ENCODE measurements around the gene THSD7A. TPM values are rescaled to one million over a fixed set of nuclear protein-coding genes. Genes with fewer than 3 reads are reported as not detected.

THSD7A gene
- total RNA-seq, 1 experiment from 2014 or later, result 4.0 TPM

GRCh38 chr7:11570922-11571550, 261.0 kb downstream of the THSD7A start:
- ChIA-PET CTCF (no interaction called here), POLR2A (ENCODE audit: unreplicated experiment) (no interaction called here)
- no TSS peak for BruUV-seq (replicated peaks)
- H3K27ac ChIP-seq, result no peak overlapping the region
- no peaks in the 10 kb centered on the region for H3K27me3 ChIP-seq (ENCODE audit: insufficient read depth, low read depth)
- H3F3A ChIP-seq (ENCODE audit: insufficient read depth, low read depth), result no peaks in the 10 kb centered on the region
- no peaks in the 10 kb centered on the region for H3K79me2 ChIP-seq (ENCODE audit: low read depth)
- no peak for DNase-seq
- H4K20me1 ChIP-seq (ENCODE audit: insufficient read depth), result no peaks in the 10 kb centered on the region
- no peaks in the 10 kb centered on the region for H3K9me2 ChIP-seq (ENCODE audit: insufficient read depth)
- H3K36me3 ChIP-seq (ENCODE audit: low read depth), result no peaks in the 10 kb centered on the region
- no peak for TF ChIP-seq EZH2 (IDR thresholded peaks at IDR 0.05; ENCODE audit: low read depth)
- TF ChIP-seq, protein P1, sequence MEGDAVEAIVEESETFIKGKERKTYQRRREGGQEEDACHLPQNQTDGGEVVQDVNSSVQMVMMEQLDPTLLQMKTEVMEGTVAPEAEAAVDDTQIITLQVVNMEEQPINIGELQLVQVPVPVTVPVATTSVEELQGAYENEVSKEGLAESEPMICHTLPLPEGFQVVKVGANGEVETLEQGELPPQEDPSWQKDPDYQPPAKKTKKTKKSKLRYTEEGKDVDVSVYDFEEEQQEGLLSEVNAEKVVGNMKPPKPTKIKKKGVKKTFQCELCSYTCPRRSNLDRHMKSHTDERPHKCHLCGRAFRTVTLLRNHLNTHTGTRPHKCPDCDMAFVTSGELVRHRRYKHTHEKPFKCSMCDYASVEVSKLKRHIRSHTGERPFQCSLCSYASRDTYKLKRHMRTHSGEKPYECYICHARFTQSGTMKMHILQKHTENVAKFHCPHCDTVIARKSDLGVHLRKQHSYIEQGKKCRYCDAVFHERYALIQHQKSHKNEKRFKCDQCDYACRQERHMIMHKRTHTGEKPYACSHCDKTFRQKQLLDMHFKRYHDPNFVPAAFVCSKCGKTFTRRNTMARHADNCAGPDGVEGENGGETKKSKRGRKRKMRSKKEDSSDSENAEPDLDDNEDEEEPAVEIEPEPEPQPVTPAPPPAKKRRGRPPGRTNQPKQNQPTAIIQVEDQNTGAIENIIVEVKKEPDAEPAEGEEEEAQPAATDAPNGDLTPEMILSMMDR (conservative IDR thresholded peaks at IDR 0.05), result no peak
- no peak overlapping the region for H3K4me3 ChIP-seq
- no peak overlapping the region for H2AFZ ChIP-seq
- H3K4me1 ChIP-seq (replicated peaks; ENCODE audit: insufficient read depth), result no peaks in the 10 kb centered on the region
- intact Hi-C loops (cut with micrococcal nuclease; ENCODE audit: unreplicated experiment), result no loop called here
- H3K4me2 ChIP-seq, result no peak overlapping the region
- no peaks in the 10 kb centered on the region for H3K9me3 ChIP-seq (ENCODE audit: insufficient read depth, low read depth)

GRCh38 chr7:11570205-11570604, 261.8 kb downstream of the THSD7A start:
- Histone ChIP-seq H3K9me3 (ENCODE audit: insufficient read depth, low read depth) (no peaks in the 10 kb centered on the region), H3K4me3 (no peak overlapping the region), H3K36me3 (ENCODE audit: low read depth) (no peaks in the 10 kb centered on the region), H3K79me2 (ENCODE audit: low read depth) (no peaks in the 10 kb centered on the region), H3K27me3 (ENCODE audit: insufficient read depth, low read depth) (no peaks in the 10 kb centered on the region), H3K4me2 (no peak overlapping the region), H2AFZ (no peak overlapping the region), H4K20me1 (ENCODE audit: insufficient read depth) (no peaks in the 10 kb centered on the region), H3K27ac (no peak overlapping the region), H3K4me1 (replicated peaks; ENCODE audit: insufficient read depth) (no peaks in the 10 kb centered on the region), H3K9me2 (ENCODE audit: insufficient read depth) (no peaks in the 10 kb centered on the region), H3F3A (ENCODE audit: insufficient read depth, low read depth) (no peaks in the 10 kb centered on the region)
- ChIA-PET POLR2A (ENCODE audit: unreplicated experiment) (no interaction called here), CTCF (no interaction called here)
- intact Hi-C loops (cut with micrococcal nuclease; ENCODE audit: unreplicated experiment), result no loop called here
- DNase-seq, result no peak
- TF ChIP-seq, protein P1 (conservative IDR thresholded peaks at IDR 0.05), result no peak
- TF ChIP-seq EZH2 (IDR thresholded peaks at IDR 0.05; ENCODE audit: low read depth), result no peak
- BruUV-seq (replicated peaks), result no TSS peak

GRCh38 chr7:11567571-11567970, 264.4 kb downstream of the THSD7A start:
- no TSS peak for BruUV-seq (replicated peaks)
- no peaks in the 10 kb centered on the region for H3K4me1 ChIP-seq (replicated peaks; ENCODE audit: insufficient read depth)

More at GRCh38 chr7:11567571-11567970, 264.4 kb downstream of the THSD7A start:
- DNase-seq, result no peak
- TF ChIP-seq EZH2 (IDR thresholded peaks at IDR 0.05; ENCODE audit: low read depth), result no peak
- TF ChIP-seq, protein P1 (conservative IDR thresholded peaks at IDR 0.05), result no peak
- intact Hi-C loops (cut with micrococcal nuclease; ENCODE audit: unreplicated experiment), result no loop called here
- Histone ChIP-seq H3F3A (ENCODE audit: insufficient read depth, low read depth) (no peaks in the 10 kb centered on the region), H2AFZ (no peak overlapping the region), H3K27ac (no peak overlapping the region), H3K4me2 (no peak overlapping the region), H3K36me3 (ENCODE audit: low read depth) (no peaks in the 10 kb centered on the region), H3K4me3 (no peak overlapping the region), H3K79me2 (ENCODE audit: low read depth) (no peaks in the 10 kb centered on the region), H3K9me3 (ENCODE audit: insufficient read depth, low read depth) (no peaks in the 10 kb centered on the region), H4K20me1 (ENCODE audit: insufficient read depth) (no peaks in the 10 kb centered on the region), H3K9me2 (ENCODE audit: insufficient read depth) (no peaks in the 10 kb centered on the region; the same call in 1 of the 2 replicates), H3K27me3 (ENCODE audit: insufficient read depth, low read depth) (no peaks in the 10 kb centered on the region)
- CTCF ChIA-PET, result no interaction called here
- POLR2A ChIA-PET (ENCODE audit: unreplicated experiment), result no interaction called here
